Mesothelial cell of epicardium (in vitro differentiated cells): ENCODE measurements around the gene C16orf78. TPM values are rescaled to one million over a fixed set of nuclear protein-coding genes. Genes with fewer than 3 reads are reported as not detected.
A peak's percentile ranks its signal among the peaks of the same experiment; 100 is the strongest.

Source experiments
- DNase-seq, 2 experiments: peaks; one replicate each; pipeline ENCODE4 v3.0.0; 2021; ENCODE audit warnings: low spot score in 2 of 2; ENCODE audit not compliant: unreplicated experiment in 2 of 2
- H3K27ac Mint-ChIP-seq: 2 replicates; pipeline ENCODE4 v1.8.0; 2021; ENCODE audit warnings: mixed read lengths
- H3K27me3 Mint-ChIP-seq: 2 replicates; pipeline ENCODE4 v1.8.0; 2021; ENCODE audit warnings: low read depth, mixed read lengths
- H3K36me3 Mint-ChIP-seq: 2 replicates; pipeline ENCODE4 v1.8.0; 2021; ENCODE audit warnings: mixed read lengths
- H3K4me1 Mint-ChIP-seq: 2 replicates; pipeline ENCODE4 v1.8.0; 2021; ENCODE audit warnings: mixed read lengths
- H3K4me3 Mint-ChIP-seq: 2 replicates; pipeline ENCODE4 v1.8.0; 2021; ENCODE audit warnings: mild to moderate bottlenecking, moderate library complexity, mixed read lengths
- H3K9me3 Mint-ChIP-seq: 2 replicates; pipeline ENCODE4 v1.8.0; 2021; ENCODE audit warnings: mixed read lengths
- total RNA-seq: library from RNA; stranded (reverse); gene quantifications from 3 replicates; pipeline ENCODE4 v1.2.1, GENCODE V29; 2021
- TF ChIP-seq, protein P1 (sequence below): fragments of 200-600 bp; sonication (generic); IDR thresholded peaks from one replicate; pipeline ENCODE4 v1.5.0; 2021; ENCODE audit warnings: antibody characterized with exemption; ENCODE audit not compliant: unreplicated experiment

Gene C16orf78
- total RNA-seq, 1 donor from 2014 or later = not detected

DNA sequence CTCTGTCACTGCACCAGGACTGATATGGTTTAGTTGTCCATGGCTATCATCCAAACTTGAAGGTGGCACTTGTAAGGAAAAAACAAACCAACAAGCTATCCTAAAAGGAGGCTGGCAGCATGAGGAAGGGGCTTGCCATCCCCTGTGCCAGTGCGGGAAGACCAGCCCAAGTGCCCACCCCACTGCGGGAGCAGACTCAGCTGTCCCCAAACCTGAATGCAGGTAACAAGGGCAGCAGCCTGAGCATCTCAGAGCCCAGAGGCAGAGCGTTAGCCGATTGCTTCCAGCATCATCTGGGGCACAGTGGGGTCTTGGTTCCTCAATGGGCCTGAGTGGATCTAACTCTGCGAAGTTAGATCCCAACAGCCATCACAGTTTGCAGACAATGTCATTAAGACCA is 29.2 kb upstream of the C16orf78 start:
- Mint-ChIP-seq H3K27me3 (peaks cover 53% of the 10 kb centered on the region), H3K4me1 (no peaks in the 10 kb centered on the region), H3K9me3 (no peaks in the 10 kb centered on the region), H3K36me3 (no peaks in the 10 kb centered on the region), H3K27ac (no peak overlapping the region), H3K4me3 (no peak overlapping the region)
- DNase-seq = no peak
- TF ChIP-seq, protein P1, sequence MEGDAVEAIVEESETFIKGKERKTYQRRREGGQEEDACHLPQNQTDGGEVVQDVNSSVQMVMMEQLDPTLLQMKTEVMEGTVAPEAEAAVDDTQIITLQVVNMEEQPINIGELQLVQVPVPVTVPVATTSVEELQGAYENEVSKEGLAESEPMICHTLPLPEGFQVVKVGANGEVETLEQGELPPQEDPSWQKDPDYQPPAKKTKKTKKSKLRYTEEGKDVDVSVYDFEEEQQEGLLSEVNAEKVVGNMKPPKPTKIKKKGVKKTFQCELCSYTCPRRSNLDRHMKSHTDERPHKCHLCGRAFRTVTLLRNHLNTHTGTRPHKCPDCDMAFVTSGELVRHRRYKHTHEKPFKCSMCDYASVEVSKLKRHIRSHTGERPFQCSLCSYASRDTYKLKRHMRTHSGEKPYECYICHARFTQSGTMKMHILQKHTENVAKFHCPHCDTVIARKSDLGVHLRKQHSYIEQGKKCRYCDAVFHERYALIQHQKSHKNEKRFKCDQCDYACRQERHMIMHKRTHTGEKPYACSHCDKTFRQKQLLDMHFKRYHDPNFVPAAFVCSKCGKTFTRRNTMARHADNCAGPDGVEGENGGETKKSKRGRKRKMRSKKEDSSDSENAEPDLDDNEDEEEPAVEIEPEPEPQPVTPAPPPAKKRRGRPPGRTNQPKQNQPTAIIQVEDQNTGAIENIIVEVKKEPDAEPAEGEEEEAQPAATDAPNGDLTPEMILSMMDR = no peak

DNA sequence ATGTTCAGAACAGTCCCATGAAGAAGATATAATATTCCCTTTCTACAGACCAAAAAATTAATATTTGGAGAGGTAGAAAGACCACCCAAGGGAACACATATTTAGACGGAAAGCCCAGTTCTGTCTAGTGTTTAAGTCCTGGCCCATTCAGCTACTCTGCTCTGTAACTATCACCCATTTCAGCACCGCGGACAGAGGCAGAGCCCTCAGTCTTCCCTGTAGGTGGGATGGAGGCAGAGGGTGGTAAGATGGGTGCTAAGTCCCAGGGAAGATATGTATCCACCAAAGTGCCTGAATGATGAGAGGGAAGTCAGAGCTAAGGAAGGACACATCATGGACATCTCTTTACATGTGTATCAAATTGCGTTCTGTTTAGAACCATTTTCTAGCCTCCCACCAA is 27.8 kb upstream of the C16orf78 start:
- Mint-ChIP-seq H3K36me3 (no peaks in the 10 kb centered on the region), H3K4me1 (no peaks in the 10 kb centered on the region), H3K9me3 (no peaks in the 10 kb centered on the region), H3K4me3 (no peak overlapping the region), H3K27me3 (peaks cover 59% of the 10 kb centered on the region), H3K27ac (no peak overlapping the region)
- TF ChIP-seq, protein P1 = no peak
- DNase-seq = no peak

DNA sequence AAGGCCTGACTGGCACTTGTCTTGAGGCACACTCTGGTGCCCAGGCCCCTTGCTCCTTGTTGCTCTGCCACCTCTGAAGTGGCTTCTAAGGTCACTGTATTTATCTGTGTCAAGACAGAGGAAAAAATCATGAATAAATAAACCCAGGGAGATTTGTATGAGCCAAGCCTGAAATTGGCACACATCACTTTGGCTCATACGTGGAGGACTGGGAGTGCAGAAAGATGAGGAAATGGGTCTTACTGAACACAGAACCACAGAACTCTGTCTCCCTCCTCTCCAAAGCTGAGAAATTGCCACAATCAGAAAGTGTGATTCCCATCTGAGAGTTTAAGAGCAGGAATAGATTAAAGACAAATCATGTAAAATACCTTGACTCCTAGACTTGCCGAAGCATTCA is 27.1 kb upstream of the C16orf78 start:
- H3K27me3 Mint-ChIP-seq = peaks cover 62% of the 10 kb centered on the region
- H3K36me3 Mint-ChIP-seq = no peaks in the 10 kb centered on the region
- no peak overlapping the region for H3K27ac Mint-ChIP-seq
- no peaks in the 10 kb centered on the region for H3K9me3 Mint-ChIP-seq
- TF ChIP-seq, protein P1 = no peak
- DNase-seq = no peak
- H3K4me3 Mint-ChIP-seq = no peak overlapping the region
- H3K4me1 Mint-ChIP-seq = no peaks in the 10 kb centered on the region

DNA sequence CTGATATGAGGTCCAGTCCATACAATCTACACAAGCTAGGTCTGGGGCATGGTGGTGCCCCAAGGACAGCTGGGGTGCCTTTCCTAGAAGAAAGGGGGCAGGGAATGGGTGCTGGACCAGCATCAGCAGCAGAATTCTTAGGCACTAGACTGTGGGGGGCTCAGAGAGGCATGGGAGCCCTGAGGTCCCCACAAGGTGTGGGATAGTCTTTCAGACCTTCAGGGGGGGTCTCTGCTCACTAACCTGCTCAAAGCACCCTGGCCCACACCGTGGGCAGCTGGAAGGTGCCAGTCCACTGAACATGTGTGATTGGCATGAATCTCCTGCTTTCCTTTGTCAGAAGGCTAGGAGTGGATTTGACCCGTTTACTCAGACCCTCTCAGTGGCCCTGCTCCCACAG is 26.1 kb upstream of the C16orf78 start:
- no peaks in the 10 kb centered on the region for H3K36me3 Mint-ChIP-seq
- DNase-seq = no peak
- H3K27ac Mint-ChIP-seq = no peak overlapping the region
- H3K4me1 Mint-ChIP-seq = no peaks in the 10 kb centered on the region
- H3K9me3 Mint-ChIP-seq = no peaks in the 10 kb centered on the region
- TF ChIP-seq, protein P1 = no peak
- peaks cover 58% of the 10 kb centered on the region for H3K27me3 Mint-ChIP-seq
- H3K4me3 Mint-ChIP-seq = no peak overlapping the region

DNA sequence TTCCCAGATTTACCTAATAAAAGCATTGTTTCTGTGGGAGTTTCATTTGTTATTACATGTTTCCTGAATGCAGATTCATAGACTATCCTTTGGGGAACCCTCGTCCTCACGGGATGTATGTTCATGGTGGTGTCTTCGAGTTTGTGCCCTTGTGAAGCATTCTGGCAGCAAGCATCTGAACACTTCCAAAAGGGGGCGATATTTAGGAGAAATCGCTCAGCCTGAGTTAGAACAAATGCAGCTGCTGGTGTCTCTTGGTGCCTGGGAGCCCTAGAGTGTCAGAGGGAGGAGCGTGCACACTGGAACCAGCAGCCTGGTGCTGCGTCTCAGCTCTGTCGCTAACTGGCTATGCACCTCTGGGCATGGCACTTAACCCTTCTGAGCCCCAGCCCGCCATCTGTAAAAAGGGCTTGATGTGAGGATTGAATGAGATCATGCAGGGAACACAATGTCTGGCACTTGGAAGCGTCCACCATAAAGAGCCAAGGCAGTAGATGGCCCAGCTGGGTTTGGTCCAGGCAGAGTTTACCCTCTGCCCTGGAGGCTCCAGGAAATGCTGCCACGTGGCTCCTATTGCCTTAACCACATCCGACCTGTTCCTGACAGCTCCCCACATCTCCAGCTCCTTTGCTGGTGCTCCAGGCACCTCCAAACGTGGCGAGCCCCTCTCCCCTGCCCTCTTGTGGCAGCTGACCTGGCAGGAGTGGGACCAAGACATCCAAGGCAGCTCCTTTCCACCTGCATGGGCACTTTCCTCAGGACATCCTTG is 25.0 kb upstream of the C16orf78 start:
- H3K36me3 Mint-ChIP-seq = no peaks in the 10 kb centered on the region
- TF ChIP-seq, protein P1 = peak; percentile 21
- DNase-seq = no peak
- H3K9me3 Mint-ChIP-seq = no peaks in the 10 kb centered on the region
- H3K4me3 Mint-ChIP-seq = no peak overlapping the region
- H3K27ac Mint-ChIP-seq = no peak overlapping the region
- no peaks in the 10 kb centered on the region for H3K4me1 Mint-ChIP-seq
- H3K27me3 Mint-ChIP-seq = peaks cover 54% of the 10 kb centered on the region
